IPS DF 4.7 (cell line): ENCODE results near the gene EXOSC2.

Source experiments
- DNase-seq: peaks from one replicate; pipeline ENCODE4 v3.0.0-alpha.2; 2013; ENCODE audit warnings: low spot score; ENCODE audit errors: extremely low read depth

EXOSC2 gene

GRCh38 chr9:130693426-130694191 is at the start of gene EXOSC2:
Gene EXOSC2 (plus strand): TSS chr9:130693780. CDS start chr9:130693792, 12 bp downstream.
- DNase-seq: no peak

- DNase-seq: no peak
Observed at GRCh38 chr9:130651221-130651620, 42.4 kb upstream of the EXOSC2 start.

GRCh38 chr9:130651752-130652151 is 41.8 kb upstream of the EXOSC2 start:
- no peak for DNase-seq

DNA sequence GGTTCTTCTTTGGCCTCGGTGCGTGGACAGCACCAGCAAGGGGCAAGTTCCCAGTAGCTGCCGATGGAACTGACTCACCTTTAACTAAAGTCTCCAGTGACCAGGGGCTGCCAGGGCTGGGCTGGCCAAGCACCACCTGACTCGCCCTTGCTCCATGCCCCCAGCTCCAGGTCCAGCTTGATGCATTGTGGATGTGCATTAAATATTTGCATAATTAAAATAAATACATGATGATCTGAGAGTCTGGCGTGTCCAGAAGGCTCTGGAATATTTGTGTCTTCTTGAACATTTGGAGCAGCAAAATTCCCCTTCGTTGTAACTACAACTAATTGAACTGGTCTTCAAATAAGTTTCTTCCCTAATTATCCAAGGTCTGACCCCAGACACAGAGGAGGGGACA is 38.7 kb upstream of the EXOSC2 start:
- no peak for DNase-seq

DNA sequence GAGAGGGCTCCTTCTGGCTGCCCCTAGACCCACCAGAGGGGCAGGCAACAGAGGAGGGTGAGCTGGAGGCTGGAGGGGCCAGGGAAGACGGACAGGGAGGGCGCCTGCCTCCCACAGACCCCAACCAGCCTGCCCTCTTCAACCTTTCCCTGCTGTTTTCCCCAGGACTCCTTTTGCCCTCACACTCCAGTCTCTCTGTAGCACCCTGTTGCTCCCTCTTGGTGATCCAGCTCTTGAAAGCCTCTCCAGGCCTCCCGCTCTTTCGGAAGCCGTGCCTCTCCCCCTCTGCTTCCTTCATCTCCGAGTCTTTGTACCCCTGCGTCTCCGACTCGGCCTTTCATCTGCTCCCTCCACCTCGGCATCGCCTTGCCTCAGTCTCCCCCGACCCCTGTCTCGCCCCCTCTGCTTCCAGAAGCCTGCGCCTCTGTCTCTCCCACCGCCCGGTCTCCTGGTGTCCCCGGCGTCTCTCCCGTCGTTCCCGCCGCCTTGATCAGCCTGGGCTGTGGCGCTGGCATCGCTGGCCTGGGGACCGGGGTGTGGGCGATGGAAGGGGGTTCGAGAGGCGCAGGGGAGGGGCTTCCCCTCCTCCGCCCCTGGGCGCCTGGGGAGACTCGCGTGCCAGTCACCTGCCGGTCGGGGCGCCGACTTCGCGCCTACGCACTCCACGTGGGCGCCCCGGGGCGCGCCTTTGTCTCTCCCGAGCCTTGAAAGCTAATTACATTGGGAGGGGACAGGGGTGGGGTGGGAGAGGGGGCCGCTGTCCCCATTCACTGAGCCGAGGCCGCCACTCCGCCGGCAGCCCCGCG is 34.5 kb upstream of the EXOSC2 start:
- DNase-seq: no peak

GRCh38 chr9:130659699-130660248 is 33.8 kb upstream of the EXOSC2 start:
- no peak for DNase-seq

GRCh38 chr9:130660326-130660682 is 33.3 kb upstream of the EXOSC2 start:
- no peak for DNase-seq

- no peak for DNase-seq
Observed at GRCh38 chr9:130660683-130661450, 32.7 kb upstream of the EXOSC2 start.

GRCh38 chr9:130661451-130662098 is 32.0 kb upstream of the EXOSC2 start:
- DNase-seq: no peak

DNA sequence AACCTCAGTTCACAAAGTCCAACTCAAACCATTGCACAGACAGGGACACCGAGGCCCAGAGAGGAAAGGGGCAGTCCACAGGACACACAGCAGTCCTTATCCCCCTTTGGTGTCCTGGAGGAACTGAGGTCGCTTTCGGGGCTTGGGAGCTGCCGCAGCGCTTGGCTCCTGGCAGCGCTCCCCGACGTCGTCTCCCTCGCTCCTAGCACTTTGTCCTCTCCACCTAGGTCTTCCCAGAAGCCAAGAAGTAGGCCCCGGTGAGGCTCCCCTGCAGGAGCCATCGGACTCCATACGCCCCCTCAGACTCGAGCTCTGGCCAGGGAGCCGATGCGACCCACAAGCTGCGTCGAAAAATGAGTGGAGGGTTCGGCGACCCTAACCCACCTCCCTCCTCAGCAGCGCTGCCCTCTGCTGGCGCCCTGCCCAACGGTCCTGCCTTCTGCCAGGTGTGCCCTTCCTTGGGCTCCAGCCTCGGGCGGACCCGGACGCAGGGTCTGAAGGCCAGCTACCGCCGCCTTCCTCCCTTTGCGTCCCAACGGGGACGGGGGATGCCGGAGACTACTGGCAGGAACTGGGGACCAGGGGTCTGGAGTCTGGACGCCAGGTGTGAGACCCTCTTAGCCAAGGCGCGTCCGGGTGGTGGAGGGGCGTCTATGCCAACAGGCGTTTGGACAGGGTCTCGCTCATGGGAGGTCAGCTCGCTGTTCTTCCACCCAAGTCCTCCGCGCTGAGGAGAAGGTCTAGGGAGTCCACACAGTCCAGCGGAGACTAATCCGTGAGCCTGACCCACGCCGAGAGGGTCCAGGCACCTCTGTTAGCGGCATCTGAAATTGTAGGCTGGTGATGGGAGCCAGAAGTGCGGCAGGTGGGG is 31.2 kb upstream of the EXOSC2 start:
- no peak for DNase-seq

- no peak for DNase-seq
Observed at GRCh38 chr9:130662970-130663257, 30.7 kb upstream of the EXOSC2 start.

GRCh38 chr9:130663258-130663976 is 30.2 kb upstream of the EXOSC2 start:
- no peak for DNase-seq

DNA sequence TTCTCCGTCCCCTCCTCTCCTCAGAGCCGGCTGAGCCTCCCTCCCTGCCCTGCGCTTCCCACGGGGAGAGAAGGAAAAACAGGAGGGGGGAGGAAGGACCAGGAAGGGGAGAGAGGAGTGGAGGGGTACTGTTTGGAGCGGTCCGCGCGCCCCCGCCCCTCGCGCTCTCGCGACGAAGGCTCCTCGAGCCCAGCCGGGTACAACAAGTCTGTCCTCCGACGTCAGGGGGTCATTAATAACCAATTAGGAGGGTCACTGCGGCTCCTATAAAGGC is 29.7 kb upstream of the EXOSC2 start:
- DNase-seq: no peak

GRCh38 chr9:130664251-130665028 is 29.1 kb upstream of the EXOSC2 start, which contains the start of gene PRDM12:
Gene PRDM12 (plus strand): TSS chr9:130664594. CDS start chr9:130664654, 60 bp downstream.
- no peak for DNase-seq

GRCh38 chr9:130665029-130665430 is 28.6 kb upstream of the EXOSC2 start:
- DNase-seq: no peak

DNA sequence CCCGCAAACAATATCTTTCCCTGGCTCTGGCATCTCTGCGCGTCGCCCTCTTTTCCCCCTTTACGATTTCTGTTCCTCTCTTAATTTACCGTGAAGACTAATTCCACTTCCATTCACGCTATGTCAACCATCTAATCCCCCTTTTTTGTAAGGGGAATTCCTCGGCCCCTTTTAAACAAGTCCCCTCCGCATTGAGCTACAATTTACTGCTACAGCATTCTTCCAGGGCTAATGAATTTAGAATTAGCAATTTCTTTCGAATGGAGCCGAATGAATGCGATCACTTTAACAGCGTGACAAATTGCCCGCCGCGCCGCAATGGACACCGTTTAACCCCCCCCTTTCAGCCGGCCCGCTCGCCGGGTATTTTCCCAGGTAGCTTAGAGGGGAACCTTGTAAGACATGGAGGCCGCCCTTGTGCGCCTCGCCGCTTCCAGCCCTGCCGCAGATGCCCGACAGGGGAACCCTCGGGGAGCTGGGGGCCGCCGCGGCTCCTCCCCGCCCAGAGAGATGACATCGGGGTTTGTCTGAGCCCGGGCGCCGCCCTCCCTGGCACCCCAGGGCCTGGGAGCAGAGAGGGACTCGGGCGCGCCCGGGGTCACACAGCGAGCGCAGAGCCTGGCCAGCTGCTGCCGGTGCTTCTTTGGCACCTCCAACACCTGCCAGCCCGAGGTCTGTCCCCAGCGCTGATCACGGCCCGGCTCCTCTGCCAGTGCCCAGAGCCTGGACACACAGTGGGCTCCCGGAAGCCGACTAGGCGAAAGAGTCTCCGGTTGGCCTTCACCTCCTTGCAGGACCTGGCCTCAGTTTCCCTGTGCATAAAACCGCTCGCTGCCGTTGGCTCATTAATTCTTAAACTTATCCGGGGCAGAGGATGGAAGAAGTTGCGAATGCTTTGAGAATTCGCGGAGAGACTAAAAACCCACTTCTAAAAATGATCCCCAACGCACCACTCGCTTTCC is 27.9 kb upstream of the EXOSC2 start:
- no peak for DNase-seq

DNA sequence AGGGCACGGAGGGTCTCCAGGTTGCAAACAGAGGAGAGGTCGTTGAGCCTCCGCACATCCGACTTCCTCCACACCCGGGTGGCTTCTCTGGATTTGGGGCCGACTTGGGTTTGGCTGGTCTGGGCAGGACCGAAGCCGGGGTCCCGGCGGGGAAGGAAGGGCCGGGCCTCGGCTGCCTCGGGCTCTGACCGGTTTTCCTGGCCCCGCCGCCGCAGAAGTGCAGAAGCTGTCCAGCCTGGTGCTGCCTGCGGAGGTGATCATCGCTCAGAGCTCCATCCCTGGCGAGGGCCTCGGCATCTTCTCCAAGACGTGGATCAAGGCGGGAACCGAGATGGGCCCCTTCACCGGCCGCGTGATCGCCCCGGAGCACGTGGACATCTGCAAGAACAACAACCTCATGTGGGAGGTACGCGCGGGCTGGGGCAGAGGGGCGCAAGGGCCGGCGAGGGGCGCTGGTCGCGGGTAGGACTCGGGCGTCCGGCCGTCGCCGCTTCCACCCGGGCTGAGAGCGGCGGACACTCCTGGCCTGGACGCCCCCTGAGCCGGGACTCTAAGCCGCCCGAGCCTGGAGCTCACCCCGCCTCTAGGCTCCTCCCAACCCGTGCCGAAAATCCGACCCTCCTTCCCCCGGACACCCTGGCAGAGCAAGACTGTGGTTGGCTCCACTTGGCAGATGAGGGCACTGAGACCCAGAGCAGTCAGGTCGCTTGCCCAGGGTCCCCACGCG is 27.0 kb upstream of the EXOSC2 start:
- DNase-seq: no peak

GRCh38 chr9:130667120-130667435 is 26.5 kb upstream of the EXOSC2 start:
- DNase-seq: no peak
